ENCODE data around the gene DUSP15. TPM values are rescaled to one million over a fixed set of nuclear protein-coding genes. Genes with fewer than 3 reads are reported as not detected.
"Not testable (repeated sequence)": the region's sequence is repeated elsewhere in the genome, so short reads cannot be mapped to it uniquely, and the experiment has no call there.

The DUSP15 gene
- total RNA-seq, 2 experiments from 2014 or later: not detected

GRCh38 chr20:31821427-31821826 is 48.9 kb downstream of the DUSP15 start:
- intact Hi-C loops (cut with micrococcal nuclease): loop anchor here (5.0 kb wide), 1 partner anchor 271 kb away; no protein-coding TSS in a partner anchor
- CTCF ChIA-PET: interaction anchor here (1.9 to 4.1 kb wide), 6 partner anchors 9 to 269 kb away, joined by 5 to 46 read pairs (median 17); partner anchors contain the start of gene PDRG1
- H3K9me3 Mint-ChIP-seq: no peaks in the 10 kb centered on the region
- H3K27ac Mint-ChIP-seq: no peak overlapping the region
- no peak overlapping the region for H3K4me3 Mint-ChIP-seq
- POLR2A ChIA-PET: no interaction called here
- no peaks in the 10 kb centered on the region for H3K36me3 Mint-ChIP-seq
- H3K27me3 Mint-ChIP-seq: no peaks in the 10 kb centered on the region
- peaks cover 5% of the 10 kb centered on the region for H3K4me1 Mint-ChIP-seq (ENCODE audit: low read depth)
- no peak for DNase-seq

DNA sequence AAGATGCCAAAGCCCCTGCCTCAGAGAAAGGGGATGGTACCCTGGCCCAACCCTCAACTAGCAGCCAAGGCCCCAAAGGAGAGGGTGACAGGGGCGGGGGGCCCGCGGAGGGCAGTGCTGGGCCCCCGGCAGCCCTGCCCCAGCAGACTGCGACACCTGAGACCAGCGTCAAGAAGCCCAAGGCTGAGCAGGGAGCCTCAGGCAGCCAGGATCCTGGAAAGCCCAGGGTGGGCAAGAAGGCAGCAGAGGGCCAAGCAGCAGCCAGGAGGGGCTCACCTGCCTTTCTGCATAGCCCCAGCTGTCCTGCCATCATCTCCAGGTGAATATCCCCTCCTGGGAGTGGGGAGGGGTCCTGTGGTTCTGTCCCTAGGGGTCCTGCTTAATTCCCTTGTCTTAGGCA is 50.1 kb downstream of the DUSP15 start:
- H3K27me3 Mint-ChIP-seq: no peaks in the 10 kb centered on the region
- H3K4me1 Mint-ChIP-seq (ENCODE audit: low read depth): peaks cover 5% of the 10 kb centered on the region
- ChIA-PET POLR2A (no interaction called here), CTCF (interaction anchor here (2.2 kb wide), 1 partner anchor 27 kb away, joined by 8 read pairs; no protein-coding TSS in a partner anchor)
- no peak for DNase-seq
- no peak overlapping the region for H3K27ac Mint-ChIP-seq
- intact Hi-C loops (cut with micrococcal nuclease): loop anchor here (5.0 kb wide), 1 partner anchor 272 kb away; no protein-coding TSS in a partner anchor
- H3K9me3 Mint-ChIP-seq: no peaks in the 10 kb centered on the region
- H3K36me3 Mint-ChIP-seq: no peaks in the 10 kb centered on the region
- no peak overlapping the region for H3K4me3 Mint-ChIP-seq

GRCh38 chr20:31819083-31819784 is 51.1 kb downstream of the DUSP15 start, which contains the start of gene MYLK2:
Gene MYLK2, plus strand, starts transcription at chr20:31819356. Its CDS starts 225 bp downstream, at chr20:31819581.
- intact Hi-C loops (cut with micrococcal nuclease): no loop called here
- H3K9me3 Mint-ChIP-seq: no peaks in the 10 kb centered on the region
- no peaks in the 10 kb centered on the region for H3K36me3 Mint-ChIP-seq
- peaks cover 5% of the 10 kb centered on the region for H3K4me1 Mint-ChIP-seq (ENCODE audit: low read depth)
- H3K27ac Mint-ChIP-seq: no peak within 1 kb of the TSS
- no peaks in the 10 kb centered on the region for H3K27me3 Mint-ChIP-seq
- H3K4me3 Mint-ChIP-seq: no peak within 1 kb of the TSS
- ChIA-PET POLR2A (no interaction called here), CTCF (interaction anchor here (1.0 to 2.2 kb wide), 3 partner anchors 27 to 33 kb away, joined by 4 to 8 read pairs (median 5); no protein-coding TSS in a partner anchor)
- no peak for DNase-seq

GRCh38 chr20:31818376-31818908 is 51.9 kb downstream of the DUSP15 start:
- ChIA-PET CTCF (interaction anchor here (0.6 to 1.4 kb wide), 3 partner anchors 28 to 273 kb away, joined by 3 to 5 read pairs (median 4); no protein-coding TSS in a partner anchor), POLR2A (no interaction called here)
- DNase-seq: no peak
- Mint-ChIP-seq H3K4me3 (no peak overlapping the region), H3K27ac (no peak overlapping the region), H3K36me3 (no peaks in the 10 kb centered on the region), H3K9me3 (no peaks in the 10 kb centered on the region), H3K27me3 (no peaks in the 10 kb centered on the region), H3K4me1 (ENCODE audit: low read depth) (peaks cover 5% of the 10 kb centered on the region)
- intact Hi-C loops (cut with micrococcal nuclease): no loop called here

- POLR2A ChIA-PET: no interaction called here
- CTCF ChIA-PET: interaction anchor here (0.8 to 1.6 kb wide), 6 partner anchors 9 to 214 kb away, joined by 3 to 5 read pairs (median 4); no protein-coding TSS in a partner anchor
- intact Hi-C loops (cut with micrococcal nuclease): no loop called here
Measured at GRCh38 chr20:31817461-31817860, 52.9 kb downstream of the DUSP15 start.

GRCh38 chr20:31816221-31816620 is 54.1 kb downstream of the DUSP15 start:
- no peaks in the 10 kb centered on the region for H3K36me3 Mint-ChIP-seq
- H3K27ac Mint-ChIP-seq: no peak overlapping the region
- CTCF ChIA-PET: interaction anchor here (1.1 to 1.4 kb wide), 4 partner anchors 14 to 37 kb away, joined by 3 to 5 read pairs (median 4); no protein-coding TSS in a partner anchor
- DNase-seq: no peak
- H3K27me3 Mint-ChIP-seq: no peaks in the 10 kb centered on the region
- POLR2A ChIA-PET: no interaction called here
- H3K4me3 Mint-ChIP-seq: no peak overlapping the region
- intact Hi-C loops (cut with micrococcal nuclease): no loop called here
- H3K9me3 Mint-ChIP-seq: no peaks in the 10 kb centered on the region
- no peaks in the 10 kb centered on the region for H3K4me1 Mint-ChIP-seq (ENCODE audit: low read depth)

More at GRCh38 chr20:31817461-31817860, 52.9 kb downstream of the DUSP15 start:
- no peaks in the 10 kb centered on the region for H3K36me3 Mint-ChIP-seq
- H3K4me1 Mint-ChIP-seq (ENCODE audit: low read depth): no peaks in the 10 kb centered on the region
- H3K27me3 Mint-ChIP-seq: no peaks in the 10 kb centered on the region
- H3K27ac Mint-ChIP-seq: no peak overlapping the region
- no peak overlapping the region for H3K4me3 Mint-ChIP-seq
- H3K9me3 Mint-ChIP-seq: no peaks in the 10 kb centered on the region
- no peak for DNase-seq

GRCh38 chr20:31815408-31816188 is 54.7 kb downstream of the DUSP15 start:
- POLR2A ChIA-PET: no interaction called here

DNA sequence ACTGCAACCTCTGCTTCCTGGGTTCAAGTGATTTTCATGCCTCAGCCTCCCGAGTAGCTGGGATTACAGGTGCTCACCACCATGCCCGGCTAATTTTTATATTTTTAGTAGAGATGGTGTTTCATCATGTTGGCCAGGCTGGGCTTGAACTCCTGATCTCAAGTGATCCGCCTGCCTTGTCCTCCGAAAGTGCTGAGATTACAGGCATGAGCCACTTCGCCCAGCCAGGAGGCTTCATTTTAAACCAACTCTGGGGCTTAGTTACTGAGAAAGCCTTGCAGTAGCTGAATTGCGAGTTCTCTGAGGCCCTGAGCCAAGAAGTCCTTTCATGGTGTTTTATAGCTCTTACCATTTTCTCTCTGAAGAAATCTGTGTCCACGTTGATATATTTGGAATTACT is 56.2 kb downstream of the DUSP15 start:
- not testable (repeated sequence) for H3K36me3 Mint-ChIP-seq, H3K27ac Mint-ChIP-seq
- CTCF ChIA-PET: interaction anchor here (0.7 to 2.4 kb wide), 3 partner anchors 9 to 138 kb away, joined by 4 to 14 read pairs (median 5); partner anchors contain the start of gene PDRG1

More at GRCh38 chr20:31815408-31816188, 54.7 kb downstream of the DUSP15 start:
- H3K36me3 Mint-ChIP-seq: no peaks in the 10 kb centered on the region
- H3K27me3 Mint-ChIP-seq: no peaks in the 10 kb centered on the region
- no peak overlapping the region for H3K27ac Mint-ChIP-seq
- intact Hi-C loops (cut with micrococcal nuclease): no loop called here
- CTCF ChIA-PET: interaction anchor here (1.1 to 1.4 kb wide), 3 partner anchors 14 to 31 kb away, joined by 3 to 4 read pairs (median 4); no protein-coding TSS in a partner anchor
- no peak overlapping the region for H3K4me3 Mint-ChIP-seq
- no peaks in the 10 kb centered on the region for H3K9me3 Mint-ChIP-seq
- H3K4me1 Mint-ChIP-seq (ENCODE audit: low read depth): no peaks in the 10 kb centered on the region
- no peak for DNase-seq

DNA sequence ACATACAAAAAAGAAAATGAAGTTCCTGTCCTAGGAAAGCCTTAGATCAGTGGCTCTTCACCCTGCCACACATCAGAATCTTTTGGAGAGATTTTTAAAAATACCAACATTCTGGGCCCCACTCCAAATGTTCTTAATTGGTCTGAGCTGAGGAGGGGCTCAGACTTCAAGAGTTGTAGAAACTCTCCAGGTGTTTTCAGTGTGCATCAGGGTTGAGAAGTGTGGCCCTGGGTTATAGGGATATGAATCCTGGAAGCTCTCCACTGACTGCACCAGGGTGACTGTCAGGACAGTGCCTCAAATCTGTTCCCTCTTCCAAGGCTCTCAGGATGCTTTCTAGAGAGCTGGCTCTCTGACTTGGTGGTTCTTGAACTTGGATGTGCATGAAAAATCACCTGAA is 56.7 kb downstream of the DUSP15 start:
- no peak overlapping the region for H3K4me3 Mint-ChIP-seq
- ChIA-PET POLR2A (no interaction called here), CTCF (interaction anchor here (0.5 to 2.4 kb wide), 4 partner anchors 10 to 267 kb away, joined by 3 to 14 read pairs (median 4); partner anchors contain the start of gene PDRG1)
- no peak overlapping the region for H3K27ac Mint-ChIP-seq
- no peaks in the 10 kb centered on the region for H3K4me1 Mint-ChIP-seq (ENCODE audit: low read depth)
- DNase-seq: no peak
- H3K9me3 Mint-ChIP-seq: no peaks in the 10 kb centered on the region
- intact Hi-C loops (cut with micrococcal nuclease): no loop called here
- no peaks in the 10 kb centered on the region for H3K36me3 Mint-ChIP-seq
- H3K27me3 Mint-ChIP-seq: no peaks in the 10 kb centered on the region

More for the DNA sequence above, 56.2 kb downstream of the DUSP15 start:
- intact Hi-C loops (cut with micrococcal nuclease); H3K4me1 Mint-ChIP-seq (ENCODE audit: low read depth); H3K4me3 Mint-ChIP-seq; DNase-seq; H3K9me3 Mint-ChIP-seq; H3K27me3 Mint-ChIP-seq; POLR2A ChIA-PET: not testable (repeated sequence)

DNA sequence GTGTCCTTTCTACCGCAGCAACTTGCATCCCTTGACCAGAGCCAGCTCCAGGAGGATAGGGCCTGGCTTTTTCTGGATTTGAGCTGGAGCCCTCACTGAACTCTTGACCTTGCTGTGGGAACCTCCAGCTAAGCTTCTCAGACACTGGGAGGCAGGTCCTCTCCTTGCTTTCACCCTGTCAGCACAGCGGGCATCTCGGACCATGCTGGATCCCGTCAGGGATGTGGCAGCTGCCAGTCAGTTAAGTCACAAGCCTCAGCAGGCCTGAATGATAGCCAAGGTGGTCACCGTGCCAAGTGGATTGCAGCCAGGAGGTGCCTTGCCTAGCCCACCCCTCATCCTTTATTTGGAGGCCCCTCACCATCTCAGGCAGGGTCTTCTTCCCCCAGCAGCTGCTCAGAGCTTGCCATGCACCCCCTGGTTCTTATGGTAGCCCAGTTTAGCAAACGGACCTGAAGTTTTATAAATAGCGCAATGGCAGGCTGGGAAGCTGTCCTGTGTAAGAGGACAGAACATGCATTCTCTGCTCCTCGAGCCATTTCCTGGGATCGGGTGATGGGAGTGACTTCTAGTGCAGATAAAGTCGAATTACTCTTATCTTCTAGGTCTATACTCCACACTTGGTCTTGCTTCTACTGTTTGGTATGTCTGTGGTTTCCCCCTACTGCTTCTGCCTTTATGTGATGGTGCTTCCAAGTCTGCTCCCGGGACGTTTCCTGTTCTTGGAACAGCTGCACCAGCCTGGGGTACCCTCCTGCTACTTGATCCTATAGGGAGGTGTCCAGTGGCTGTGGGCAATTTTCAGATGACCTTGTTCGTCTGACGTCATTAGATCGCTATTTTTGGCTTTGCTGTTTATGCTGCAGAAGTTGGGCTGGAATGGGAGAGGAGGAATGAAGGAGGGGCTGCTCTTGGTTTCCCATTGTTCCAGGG is 58.3 kb downstream of the DUSP15 start:
- no peaks in the 10 kb centered on the region for H3K9me3 Mint-ChIP-seq
- no peak for DNase-seq
- no peaks in the 10 kb centered on the region for H3K36me3 Mint-ChIP-seq
- CTCF ChIA-PET: interaction anchor here (1.9 kb wide), 1 partner anchor 11 kb away, joined by 4 read pairs; no protein-coding TSS in a partner anchor
- POLR2A ChIA-PET: no interaction called here
- H3K4me1 Mint-ChIP-seq (ENCODE audit: low read depth): no peaks in the 10 kb centered on the region
- no peak overlapping the region for H3K4me3 Mint-ChIP-seq
- intact Hi-C loops (cut with micrococcal nuclease): no loop called here
- H3K27me3 Mint-ChIP-seq: no peaks in the 10 kb centered on the region
- no peak overlapping the region for H3K27ac Mint-ChIP-seq

DNA sequence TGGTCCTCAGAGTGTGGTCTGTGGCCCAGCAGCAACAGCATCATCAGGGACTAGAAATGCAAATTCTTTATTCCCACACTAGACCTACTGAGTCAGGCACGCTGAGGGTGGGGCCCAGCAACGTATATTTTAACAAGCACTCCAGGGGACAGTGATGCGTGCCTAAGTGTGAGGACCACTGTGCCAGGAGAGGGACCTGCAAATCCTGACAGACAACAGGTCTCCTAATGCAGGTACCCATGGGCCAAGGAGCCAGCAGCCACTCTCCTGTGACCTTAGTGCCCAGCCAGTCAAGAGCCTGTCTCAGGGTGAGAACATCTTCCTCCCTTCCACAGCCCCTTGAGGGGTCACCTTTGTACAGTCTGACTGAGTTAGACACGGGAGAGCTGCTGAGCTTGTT is 59.1 kb downstream of the DUSP15 start:
- POLR2A ChIA-PET: no interaction called here
- H3K36me3 Mint-ChIP-seq: no peaks in the 10 kb centered on the region
- no peak overlapping the region for H3K4me3 Mint-ChIP-seq
- no peaks in the 10 kb centered on the region for H3K4me1 Mint-ChIP-seq (ENCODE audit: low read depth)
- no peak overlapping the region for H3K27ac Mint-ChIP-seq
- no peaks in the 10 kb centered on the region for H3K9me3 Mint-ChIP-seq
- no peak for DNase-seq
- H3K27me3 Mint-ChIP-seq: no peaks in the 10 kb centered on the region
- intact Hi-C loops (cut with micrococcal nuclease): no loop called here
- CTCF ChIA-PET: interaction anchor here (1.9 kb wide), 1 partner anchor 12 kb away, joined by 4 read pairs; no protein-coding TSS in a partner anchor
